Measurements from ENCODE around the gene ACR. TPM values are rescaled to one million over a fixed set of nuclear protein-coding genes. Genes with fewer than 3 reads are reported as not detected.

ACR gene
- total and polyA plus RNA-seq, 2 of the 13 experiments (the other 11 are each of a cell fraction or from before 2014, with no cell fraction given) = 0.15 TPM; not detected in 1

- TF ChIP-seq NFYB (CRISPR knock-in tag; IDR thresholded peaks at IDR 0.05) = no peak
- no peak for TF ChIP-seq PAX8 (CRISPR knock-in tag; IDR thresholded peaks at IDR 0.05; ENCODE audit: borderline replicate concordance)
- TF ChIP-seq MATR3 (CRISPR knock-in tag; IDR thresholded peaks at IDR 0.05) = no peak
- TF ChIP-seq TP53 (CRISPR knock-in tag; conservative IDR thresholded peaks at IDR 0.05) = no peak
- TF ChIP-seq KDM4B (CRISPR knock-in tag; IDR thresholded peaks at IDR 0.05) = no peak
- TF ChIP-seq ATF3 (CRISPR knock-in tag; IDR thresholded peaks at IDR 0.05) = no peak
- TF ChIP-seq E2F5 (CRISPR knock-in tag; conservative IDR thresholded peaks at IDR 0.05) = no peak
- TF ChIP-seq DNMT3B (CRISPR knock-in tag; conservative IDR thresholded peaks at IDR 0.05) = no peak
- TF ChIP-seq, protein P1, sequence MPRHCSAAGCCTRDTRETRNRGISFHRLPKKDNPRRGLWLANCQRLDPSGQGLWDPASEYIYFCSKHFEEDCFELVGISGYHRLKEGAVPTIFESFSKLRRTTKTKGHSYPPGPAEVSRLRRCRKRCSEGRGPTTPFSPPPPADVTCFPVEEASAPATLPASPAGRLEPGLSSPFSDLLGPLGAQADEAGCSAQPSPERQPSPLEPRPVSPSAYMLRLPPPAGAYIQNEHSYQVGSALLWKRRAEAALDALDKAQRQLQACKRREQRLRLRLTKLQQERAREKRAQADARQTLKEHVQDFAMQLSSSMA (CRISPR knock-in tag; IDR thresholded peaks at IDR 0.05) = no peak
Measured at GRCh38 chr22:50713571-50714056, 24.4 kb upstream of the ACR start (continued).

- Histone ChIP-seq H3K79me2 (ENCODE audit: insufficient read depth, low read length) (no peaks in the 10 kb centered on the region), H2AFZ (ENCODE audit: low read length) (no peak overlapping the region), H3K27ac (ENCODE audit: extremely low read length, insufficient read depth, low read length) (no peak overlapping the region), H3K36me3 (replicated peaks in 1 of 2; ENCODE audit: control insufficient read depth in 1 of 2, insufficient read depth in 2 of 2, low read length in 2 of 2) (peaks cover 0 to 6% of the 10 kb centered on the region in 2 experiments; a peak in 4 of 5 replicates), H3K4me3 (replicated peaks in 1 of 3; ENCODE audit: insufficient read depth in 1 of 3, low read depth in 2 of 3, low read length in 3 of 3) (no peak overlapping the region), H3K4me2 (ENCODE audit: low read depth, low read length) (no peak overlapping the region), H4K20me1 (ENCODE audit: insufficient read depth, low read length) (no peaks in the 10 kb centered on the region), H3K9ac (ENCODE audit: insufficient read depth, low read depth, low read length) (no peak overlapping the region), H3K9me3 (ENCODE audit: low read length) (no peaks in the 10 kb centered on the region), H3K27me3 (ENCODE audit: control insufficient read depth in 1 of 2, insufficient read depth in 2 of 2, low read length in 2 of 2) (no peaks in the 10 kb centered on the region), H3K4me1 (ENCODE audit: insufficient read depth, low read length) (peaks cover 13% of the 10 kb centered on the region; the same call in 1 of the 2 replicates)
- no peak for FAIRE-seq
- no peak for TF ChIP-seq ZNF446 (CRISPR knock-in tag; IDR thresholded peaks at IDR 0.05)
- no peak for TF ChIP-seq NR2F6 (IDR thresholded peaks at IDR 0.05)
- TF ChIP-seq NR2F6 (CRISPR knock-in tag; IDR thresholded peaks at IDR 0.05) = no peak
- TF ChIP-seq, protein P2, sequence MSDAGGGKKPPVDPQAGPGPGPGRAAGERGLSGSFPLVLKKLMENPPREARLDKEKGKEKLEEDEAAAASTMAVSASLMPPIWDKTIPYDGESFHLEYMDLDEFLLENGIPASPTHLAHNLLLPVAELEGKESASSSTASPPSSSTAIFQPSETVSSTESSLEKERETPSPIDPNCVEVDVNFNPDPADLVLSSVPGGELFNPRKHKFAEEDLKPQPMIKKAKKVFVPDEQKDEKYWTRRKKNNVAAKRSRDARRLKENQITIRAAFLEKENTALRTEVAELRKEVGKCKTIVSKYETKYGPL (CRISPR knock-in tag; IDR thresholded peaks at IDR 0.05) = no peak
- TF ChIP-seq POLR2A (IDR thresholded peaks at IDR 0.05; ENCODE audit: insufficient read depth in 1 of 2, low read depth in 2 of 2, low read length in 2 of 2) = no peak
- BruUV-seq (replicated peaks) = no TSS peak
- CTCF ChIA-PET (ENCODE audit: low intra/inter-chr PET ratio, low total read pairs) = no interaction called here
- no peak for DNase-seq (ENCODE audit: low spot score)
- no peak for ATAC-seq
- POLR2A ChIA-PET = no interaction called here
- 100% methylated on average over 5 of the region's 7 CpGs for WGBS (ENCODE audit: low lambda C conversion rate)
- intact Hi-C loops (cut with micrococcal nuclease; ENCODE audit: unreplicated experiment) = no loop called here
- in situ Hi-C loops (cut with HindIII; ENCODE audit: extremely low pct_ligation_motif_present, low pct_unique_long_range_greater_than_20kb) = no loop called here
Measured at GRCh38 chr22:50714150-50714549, 23.9 kb upstream of the ACR start.

All from HepG2 (cell line).